BJ (cell line): ENCODE results near the gene UBE2Q2. TPM values are rescaled to one million over a fixed set of nuclear protein-coding genes. Genes with fewer than 3 reads are reported as not detected.

ENCODE experiments used
- CTCF ChIA-PET: fragments of 350-600 bp; formaldehyde crosslinking; extraction: SDS; loops from one replicate; lab custom pipeline; 2021; ENCODE audit warnings: antibody characterized with exemption, inconsistent platforms; lab: Yijun Ruan, JAX
- POLR2A ChIA-PET: fragments of 300-600 bp; sonication (Branson Sonifier 250); formaldehyde crosslinking; extraction: SDS; loops from one replicate; lab custom pipeline; 2021; ENCODE audit warnings: antibody characterized with exemption; lab: Charles Lee
- DNase-seq: peaks from one replicate; pipeline ENCODE4 v3.0.0-alpha.2; 2011; ENCODE audit warnings: low read depth
- H3K27me3 ChIP-seq: 2 replicates; pipeline ENCODE4 v1.6.0; 2011; ENCODE audit warnings: low read length; ENCODE audit not compliant: control insufficient read depth, insufficient read depth
- H3K36me3 ChIP-seq: 2 replicates; pipeline ENCODE4 v1.5.1; 2011; ENCODE audit warnings: low read length; ENCODE audit not compliant: control insufficient read depth, insufficient read depth
- H3K4me3 ChIP-seq: 2 replicates; pipeline ENCODE4 v1.5.1; 2011; ENCODE audit warnings: low read depth, mild to moderate bottlenecking, control low read depth, low read length
- CTCF ChIP-seq: IDR thresholded peaks from 2 replicates; pipeline ENCODE4 v1.5.1; 2011; ENCODE audit warnings: low read depth, mild to moderate bottlenecking, control low read depth, inconsistent platforms, low read length, moderate library complexity; ENCODE audit not compliant: insufficient read depth
- polyA plus RNA-seq: library from polyadenylated mRNA; depleted of rRNA; stranded (reverse); fragments of >200 nt; gene quantifications from 2 replicates; pipeline ENCODE4 v1.2.3, GENCODE V29; 2011

Gene UBE2Q2
- polyA plus RNA-seq, 1 experiment, result 22.6 TPM

DNA sequence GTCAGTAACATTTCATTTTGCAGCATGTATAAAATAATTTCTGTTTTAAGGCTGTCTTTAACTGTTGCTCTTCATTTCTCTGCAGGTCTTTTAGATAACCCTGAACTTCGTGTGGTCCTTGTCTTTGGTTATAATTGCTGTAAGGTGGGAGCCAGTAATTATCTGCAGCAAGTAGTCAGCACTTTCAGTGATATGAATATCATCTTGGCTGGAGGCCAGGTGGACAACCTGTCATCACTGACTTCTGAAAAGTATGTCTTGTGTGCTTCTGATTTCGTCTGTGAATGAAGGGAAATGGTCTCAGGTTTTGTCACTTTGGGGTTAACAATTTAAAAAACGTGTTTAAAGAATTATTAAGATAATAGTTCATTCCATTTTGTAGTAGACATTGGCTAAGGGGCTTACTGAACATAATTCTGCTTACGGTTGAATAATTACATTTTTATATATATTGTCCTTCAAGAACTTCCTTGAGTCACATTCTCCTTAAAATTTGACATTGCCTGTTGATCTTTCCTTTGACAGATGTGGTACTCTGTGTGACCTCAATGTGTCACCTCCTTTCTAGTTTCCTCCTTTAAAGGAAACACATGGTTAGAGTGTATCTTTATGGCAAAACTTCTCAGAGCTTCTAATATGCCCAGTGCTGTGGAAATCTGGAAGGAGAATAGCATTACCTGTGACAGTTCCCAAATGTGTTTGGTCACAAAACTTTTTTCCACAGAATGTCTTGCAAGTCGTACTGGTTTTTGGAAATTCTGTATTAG is 86.7 kb downstream of the UBE2Q2 start:
- H3K4me3 ChIP-seq, result no peak overlapping the region
- no peaks in the 10 kb centered on the region for H3K27me3 ChIP-seq
- ChIA-PET POLR2A (no interaction called here), CTCF (interaction anchor here (0.6 to 1.8 kb wide), 6 partner anchors 10 to 220 kb away, joined by 3 to 9 read pairs (median 4); no protein-coding TSS in a partner anchor)
- TF ChIP-seq CTCF, result no peak
- no peak for DNase-seq
- H3K36me3 ChIP-seq, result peaks cover 4% of the 10 kb centered on the region; the same call in 1 of the 2 replicates

- Histone ChIP-seq H3K27me3 (no peaks in the 10 kb centered on the region), H3K36me3 (peaks cover 4% of the 10 kb centered on the region; the same call in 1 of the 2 replicates), H3K4me3 (no peak overlapping the region)
- CTCF ChIA-PET, result interaction anchor here (0.7 kb wide), 1 partner anchor 16 kb away, joined by 3 read pairs; no protein-coding TSS in a partner anchor
- no peak for TF ChIP-seq CTCF
- POLR2A ChIA-PET, result no interaction called here
- no peak for DNase-seq
Observed at GRCh38 chr15:75930866-75931265, 87.6 kb downstream of the UBE2Q2 start.

- POLR2A ChIA-PET, result no interaction called here
- CTCF ChIA-PET, result interaction anchor here (0.9 kb wide), 1 partner anchor 14 kb away, joined by 3 read pairs; no protein-coding TSS in a partner anchor
- no peaks in the 10 kb centered on the region for H3K27me3 ChIP-seq
- no peak for TF ChIP-seq CTCF
- no peak overlapping the region for H3K4me3 ChIP-seq
- no peaks in the 10 kb centered on the region for H3K36me3 ChIP-seq
- no peak for DNase-seq
Observed at GRCh38 chr15:75942464-75942863, 99.2 kb downstream of the UBE2Q2 start.

- H3K27me3 ChIP-seq, result no peaks in the 10 kb centered on the region
- CTCF ChIA-PET, result interaction anchor here (0.6 kb wide), 1 partner anchor 1308 kb away, joined by 3 read pairs; no protein-coding TSS in a partner anchor
Observed at GRCh38 chr15:75943246-75943645, 100.0 kb downstream of the UBE2Q2 start.

More at GRCh38 chr15:75943246-75943645, 100.0 kb downstream of the UBE2Q2 start:
- no peak for DNase-seq
- Histone ChIP-seq H3K4me3 (no peak overlapping the region), H3K36me3 (no peaks in the 10 kb centered on the region)
- POLR2A ChIA-PET, result no interaction called here
- TF ChIP-seq CTCF, result no peak
